MCF 10A (cell line): ENCODE measurements around the gene RIOK1. TPM values are rescaled to one million over a fixed set of nuclear protein-coding genes. Genes with fewer than 3 reads are reported as not detected.

Source experiments
- BruUV-seq: library from RNA; stranded (reverse); fragments of 400-500 nt; replicated peaks from 2 replicates; lab custom pipeline; 2021; lab: Mats Ljungman, UMichigan
- CTCF ChIA-PET: fragments of 300-600 bp; sonication (Branson Sonifier 250); formaldehyde crosslinking; extraction: SDS; loops from one replicate; lab custom pipeline; 2021; ENCODE audit warnings: antibody characterized with exemption, inconsistent platforms; lab: Yijun Ruan, JAX
- POLR2A ChIA-PET: fragments of 300-600, 350-650 bp; sonication (Branson Sonifier 250); formaldehyde crosslinking; extraction: SDS; loops from one replicate; lab custom pipeline; 2020; ENCODE audit warnings: antibody characterized with exemption, inconsistent platforms; lab: Yijun Ruan, JAX
- DNase-seq: peaks from one replicate; pipeline ENCODE4 v3.0.0-alpha.2; 2018; ENCODE audit not compliant: unreplicated experiment
- H3K27ac Mint-ChIP-seq: one replicate; pipeline ENCODE4 v1.8.0; 2022; ENCODE audit warnings: mild to moderate bottlenecking, low read depth, mixed read lengths; ENCODE audit not compliant: unreplicated experiment
- H3K27me3 Mint-ChIP-seq: one replicate; pipeline ENCODE4 v1.8.0; 2022; ENCODE audit warnings: mixed read lengths; ENCODE audit not compliant: insufficient read depth, unreplicated experiment
- H3K36me3 Mint-ChIP-seq: one replicate; pipeline ENCODE4 v1.8.0; 2022; ENCODE audit warnings: mild to moderate bottlenecking, moderate library complexity, mixed read lengths; ENCODE audit not compliant: insufficient read depth, unreplicated experiment
- H3K4me1 Mint-ChIP-seq: one replicate; pipeline ENCODE4 v1.8.0; 2022; ENCODE audit warnings: mixed read lengths; ENCODE audit not compliant: insufficient read depth, unreplicated experiment
- H3K4me3 Mint-ChIP-seq: one replicate; pipeline ENCODE4 v1.8.0; 2022; ENCODE audit warnings: mild to moderate bottlenecking, moderate library complexity, mixed read lengths; ENCODE audit not compliant: unreplicated experiment
- H3K9me3 Mint-ChIP-seq: one replicate; pipeline ENCODE4 v1.8.0; 2022; ENCODE audit warnings: mixed read lengths; ENCODE audit not compliant: unreplicated experiment
- CTCF ChIP-seq: fragments of 200-600 bp; IDR thresholded peaks from one replicate; pipeline ENCODE4 v1.8.0; 2022; ENCODE audit warnings: antibody characterized with exemption, mild to moderate bottlenecking; ENCODE audit not compliant: unreplicated experiment
- intact Hi-C: fragments of 100-400 bp; cut with micrococcal nuclease; formaldehyde crosslinking; loops from 2 replicates; pipeline ENCODE4 v1.14.1; 2022
- total RNA-seq: library from RNA; stranded (reverse); gene quantifications from 2 replicates; pipeline ENCODE4 v1.2.3, GENCODE V29; 2022

RIOK1 gene
- total RNA-seq, 1 experiment from 2014 or later: 40.9 TPM

GRCh38 chr6:7425808-7426190 is 36.2 kb downstream of the RIOK1 start:
- H3K4me3 Mint-ChIP-seq: no peak overlapping the region
- DNase-seq: no peak
- TF ChIP-seq CTCF: no peak
- H3K27me3 Mint-ChIP-seq: no peaks in the 10 kb centered on the region
- H3K9me3 Mint-ChIP-seq: no peaks in the 10 kb centered on the region
- H3K4me1 Mint-ChIP-seq: no peaks in the 10 kb centered on the region
- no TSS peak for BruUV-seq
- H3K27ac Mint-ChIP-seq: no peak overlapping the region
- intact Hi-C loops: loop anchor here (1.0 to 2.0 kb wide), 7 partner anchors 55 to 190 kb away; partner anchors contain the start of gene SNRNP48
- ChIA-PET CTCF (interaction anchor here (0.5 to 2.3 kb wide), 24 partner anchors 10 to 164 kb away, joined by 3 to 9 read pairs (median 4); partner anchors contain the start of gene SNRNP48), POLR2A (interaction anchor here (0.7 to 2.6 kb wide), 16 partner anchors 12 to 273 kb away, joined by 3 to 20 read pairs (median 6); partner anchors contain the start of genes DSP and SNRNP48)
- H3K36me3 Mint-ChIP-seq: no peaks in the 10 kb centered on the region

GRCh38 chr6:7426447-7427169 is 37.0 kb downstream of the RIOK1 start:
- no TSS peak for BruUV-seq
- no peaks in the 10 kb centered on the region for H3K4me1 Mint-ChIP-seq
- intact Hi-C loops: no loop called here
- DNase-seq: no peak
- no peaks in the 10 kb centered on the region for H3K9me3 Mint-ChIP-seq
- ChIA-PET POLR2A (interaction anchor here (0.9 to 2.6 kb wide), 13 partner anchors 53 to 161 kb away, joined by 3 to 20 read pairs (median 9); partner anchors contain the start of gene DSP), CTCF (interaction anchor here (0.6 to 2.3 kb wide), 10 partner anchors 18 to 145 kb away, joined by 3 to 9 read pairs (median 4); no protein-coding TSS in a partner anchor)
- H3K27me3 Mint-ChIP-seq: no peaks in the 10 kb centered on the region
- no peak for TF ChIP-seq CTCF
- H3K4me3 Mint-ChIP-seq: no peak overlapping the region
- no peak overlapping the region for H3K27ac Mint-ChIP-seq
- H3K36me3 Mint-ChIP-seq: no peaks in the 10 kb centered on the region

- H3K27me3 Mint-ChIP-seq: no peaks in the 10 kb centered on the region
Measured at GRCh38 chr6:7431313-7431673, 41.7 kb downstream of the RIOK1 start.

More at GRCh38 chr6:7431313-7431673, 41.7 kb downstream of the RIOK1 start:
- intact Hi-C loops: no loop called here
- BruUV-seq: no TSS peak
- Mint-ChIP-seq H3K27ac (no peak overlapping the region), H3K9me3 (no peaks in the 10 kb centered on the region), H3K36me3 (no peaks in the 10 kb centered on the region), H3K4me1 (no peaks in the 10 kb centered on the region), H3K4me3 (no peak overlapping the region)
- TF ChIP-seq CTCF: no peak
- no peak for DNase-seq
- ChIA-PET POLR2A (interaction anchor here (0.8 kb wide), 1 partner anchor 41 kb away, joined by 3 read pairs; the partner anchor contains the start of gene RIOK1), CTCF (interaction anchor here (0.7 kb wide), 1 partner anchor 127 kb away, joined by 7 read pairs; no protein-coding TSS in a partner anchor)
